DMS153 treated with DMSO at 0.1 percent for 48 hours (cell line): ENCODE measurements around the gene GPHA2.

Experiments used
- DNase-seq: peaks from one replicate; lab custom pipeline; 2025; ENCODE audit not compliant: unreplicated experiment; lab: John Stamatoyannopoulos, UW

The GPHA2 gene

GRCh38 chr11:64911142-64911541 is 24.6 kb downstream of the GPHA2 start:
- no peak for DNase-seq

GRCh38 chr11:64910451-64911093 is 25.1 kb downstream of the GPHA2 start:
- no peak for DNase-seq

GRCh38 chr11:64909653-64910343 is 25.9 kb downstream of the GPHA2 start:
- no peak for DNase-seq

- no peak for DNase-seq
Observed at GRCh38 chr11:64908766-64909165, 26.9 kb downstream of the GPHA2 start.

- DNase-seq = no peak
Observed at GRCh38 chr11:64906314-64906635, 29.4 kb downstream of the GPHA2 start.

- DNase-seq = no peak
Observed at GRCh38 chr11:64905516-64906313, 30.0 kb downstream of the GPHA2 start.

GRCh38 chr11:64903291-64903833 is 32.3 kb downstream of the GPHA2 start:
- no peak for DNase-seq

- no peak for DNase-seq
Observed at GRCh38 chr11:64902102-64902900, 33.4 kb downstream of the GPHA2 start.

GRCh38 chr11:64900774-64901173 is 34.9 kb downstream of the GPHA2 start:
- no peak for DNase-seq

GRCh38 chr11:64900263-64900678 is 35.4 kb downstream of the GPHA2 start:
- no peak for DNase-seq

GRCh38 chr11:64898541-64898940 is 37.2 kb downstream of the GPHA2 start:
- no peak for DNase-seq

- no peak for DNase-seq
Observed at GRCh38 chr11:64898076-64898445, 37.6 kb downstream of the GPHA2 start.

- DNase-seq = no peak
Observed at GRCh38 chr11:64897381-64898075, 38.2 kb downstream of the GPHA2 start.

GRCh38 chr11:64896448-64897022 is 39.2 kb downstream of the GPHA2 start:
- no peak for DNase-seq

GRCh38 chr11:64894812-64895452 is 40.8 kb downstream of the GPHA2 start:
- no peak for DNase-seq

GRCh38 chr11:64894070-64894811 is 41.5 kb downstream of the GPHA2 start:
- DNase-seq = peak; percentile 51

GRCh38 chr11:64893194-64894069 is 42.3 kb downstream of the GPHA2 start:
- DNase-seq = no peak

- no peak for DNase-seq
Observed at GRCh38 chr11:64892838-64893193, 42.9 kb downstream of the GPHA2 start.
